B cell (primary cell): Measurements from ENCODE around the gene CDYL.

Experiments used
- CTCF ChIP-seq: fragments of 200-600 bp; IDR thresholded peaks from one replicate; pipeline ENCODE4 v1.8.0; 2022; ENCODE audit warnings: antibody characterized with exemption, mild to moderate bottlenecking
- EZH2 ChIP-seq: IDR thresholded peaks from 2 replicates; pipeline ENCODE4 v1.6.1; 2012; ENCODE audit warnings: borderline replicate concordance, low read depth, mild to moderate bottlenecking, moderate library complexity, low read length; ENCODE audit not compliant: insufficient read depth, poor library complexity, severe bottlenecking

GRCh38 chr6:4956625-4957024 lies 180.4 kb downstream of the CDYL start:
- TF ChIP-seq CTCF (no peak), EZH2 (no peak)
